Measurements from ENCODE around the gene ZNF543.
A peak's percentile ranks its signal among the peaks of the same experiment; 100 is the strongest.
"Not testable (repeated sequence)": the region's sequence is repeated elsewhere in the genome, so short reads cannot be mapped to it uniquely, and the experiment has no call there.

ZNF543 gene

GRCh38 chr19:57320180-57321084 is at the start of gene ZNF543:
Gene ZNF543 (plus strand): TSS chr19:57320472. CDS start chr19:57320854, 382 bp downstream.
- DNase-seq, result peak; percentile 97

- DNase-seq, result no peak
These were observed 49.0 kb upstream of the ZNF543 start for GRCh38 chr19:57271280-57271679.

- DNase-seq, result no peak
These were observed 47.3 kb upstream of the ZNF543 start for GRCh38 chr19:57273014-57273413.

GRCh38 chr19:57276430-57276829 is 43.8 kb upstream of the ZNF543 start:
- no peak for DNase-seq

- not testable (repeated sequence) for DNase-seq
These were observed 41.8 kb upstream of the ZNF543 start for GRCh38 chr19:57278481-57278880.

GRCh38 chr19:57279418-57280164 is 40.7 kb upstream of the ZNF543 start:
- peak; percentile 88 for DNase-seq

- DNase-seq, result peak; percentile 95
These were observed 39.9 kb upstream of the ZNF543 start, which contains the start of gene ZNF460 for GRCh38 chr19:57280165-57280961. Gene ZNF460 (plus strand): TSS chr19:57280485. CDS start chr19:57280807, 322 bp downstream.

- DNase-seq, result peak; percentile 17
These were observed 39.3 kb upstream of the ZNF543 start for GRCh38 chr19:57280962-57281400.

GRCh38 chr19:57282011-57282643 is 38.1 kb upstream of the ZNF543 start:
- no peak for DNase-seq

GRCh38 chr19:57288373-57288772 is 31.9 kb upstream of the ZNF543 start:
- DNase-seq, result no peak

- DNase-seq, result no peak
These were observed 29.3 kb upstream of the ZNF543 start for GRCh38 chr19:57290970-57291369.

- DNase-seq, result no peak
These were observed 27.7 kb upstream of the ZNF543 start for GRCh38 chr19:57292547-57292946.

- no peak for DNase-seq
These were observed 26.6 kb upstream of the ZNF543 start for GRCh38 chr19:57293719-57294118.

- peak; percentile 35 for DNase-seq
These were observed 18.2 kb upstream of the ZNF543 start for GRCh38 chr19:57302020-57302465.

- DNase-seq, result no peak
These were observed 17.4 kb upstream of the ZNF543 start for GRCh38 chr19:57302727-57303401.

GRCh38 chr19:57305056-57305455 is 15.2 kb upstream of the ZNF543 start:
- no peak for DNase-seq

- no peak for DNase-seq
These were observed 11.8 kb upstream of the ZNF543 start for GRCh38 chr19:57308514-57308913.

- DNase-seq, result no peak
These were observed 9.5 kb upstream of the ZNF543 start for GRCh38 chr19:57310792-57311191.

- DNase-seq, result no peak
These were observed 6.1 kb upstream of the ZNF543 start for GRCh38 chr19:57314146-57314545.

- no peak for DNase-seq
These were observed 2.8 kb upstream of the ZNF543 start for GRCh38 chr19:57317503-57317902.

- DNase-seq, result no peak
These were observed 448 bp upstream of the ZNF543 start for GRCh38 chr19:57319869-57320179.

GRCh38 chr19:57321116-57321515 is 844 bp downstream of the ZNF543 start:
- no peak for DNase-seq

All from NCI-H2171 (cell line).